Activated T-helper 1 cell treated with Interleukin-2 at 50 U/mL for 16 hours (primary cell): Measurements from ENCODE around the gene TMPRSS11A.

Source experiments
- DNase-seq: peaks from one replicate; pipeline ENCODE4 v3.0.0-alpha.2; 2020; ENCODE audit warnings: low read depth

TMPRSS11A gene

DNA sequence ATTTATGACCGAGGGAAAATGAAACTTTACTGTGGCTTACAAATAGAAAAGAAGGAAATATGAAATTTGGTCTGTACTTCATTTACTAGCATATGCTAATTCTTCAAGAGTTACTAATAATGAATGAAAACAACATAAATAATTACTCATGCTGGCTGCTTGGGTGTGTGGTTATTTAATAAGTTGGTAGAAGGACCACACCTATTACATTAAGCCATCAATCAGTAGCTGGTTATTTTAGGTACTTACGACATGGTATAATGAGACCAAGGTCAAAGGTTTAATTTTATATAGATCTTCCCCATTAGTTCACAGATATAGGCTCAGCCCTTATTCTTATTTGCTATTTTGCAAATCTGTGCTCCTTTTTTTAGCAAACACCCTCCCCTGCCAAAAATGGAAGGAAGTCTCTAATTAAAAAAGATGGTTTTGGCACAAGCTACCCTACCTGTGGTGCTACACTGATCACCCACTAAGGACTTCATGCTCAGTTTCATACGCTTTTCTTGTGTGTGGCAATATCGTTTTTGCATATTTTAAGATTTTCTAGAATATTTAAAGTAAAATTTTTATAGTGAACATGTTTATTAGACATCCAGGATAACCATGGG, 93.6 kb downstream of the TMPRSS11A start:
- no peak for DNase-seq

- DNase-seq: no peak
Observed at GRCh38 chr4:67861513-67861912, 101.8 kb downstream of the TMPRSS11A start.
